A204.1 (cell line): Measurements from ENCODE around the gene RAB3C.

Source experiments
- FAIRE-seq: peaks from 2 replicates; lab custom pipeline; 2012; peaks lifted over from hg19 to GRCh38; lab: Jason Lieb, UNC

The RAB3C gene

GRCh38 chr5:58886315-58887207 is 303.7 kb downstream of the RAB3C start:
- no peak for FAIRE-seq

- FAIRE-seq, result no peak
Observed at GRCh38 chr5:58887311-58887710, 304.4 kb downstream of the RAB3C start.

GRCh38 chr5:58887721-58888409 is 305.0 kb downstream of the RAB3C start:
- peak; percentile 81 for FAIRE-seq

GRCh38 chr5:58890265-58890664 is 307.4 kb downstream of the RAB3C start:
- FAIRE-seq, result no peak

- no peak for FAIRE-seq
Observed at GRCh38 chr5:58890701-58891085, 307.8 kb downstream of the RAB3C start.

- FAIRE-seq, result peak; percentile 99
Observed at GRCh38 chr5:58891086-58891970, 308.5 kb downstream of the RAB3C start.

- FAIRE-seq, result no peak
Observed at GRCh38 chr5:58891971-58892343, 309.1 kb downstream of the RAB3C start.

GRCh38 chr5:58893551-58893950 is 310.7 kb downstream of the RAB3C start:
- no peak for FAIRE-seq

GRCh38 chr5:58898006-58898405 is 315.1 kb downstream of the RAB3C start:
- no peak for FAIRE-seq

GRCh38 chr5:58898538-58898937 is 315.7 kb downstream of the RAB3C start:
- no peak for FAIRE-seq

GRCh38 chr5:58901271-58901670 is 318.4 kb downstream of the RAB3C start:
- FAIRE-seq, result no peak

GRCh38 chr5:58902305-58902704 is 319.4 kb downstream of the RAB3C start:
- FAIRE-seq, result peak; percentile 56

- peak; percentile 58 for FAIRE-seq
Observed at GRCh38 chr5:58902765-58903164, 319.9 kb downstream of the RAB3C start.

GRCh38 chr5:58904737-58905136 is 321.9 kb downstream of the RAB3C start:
- FAIRE-seq, result no peak

- no peak for FAIRE-seq
Observed at GRCh38 chr5:58905944-58906343, 323.1 kb downstream of the RAB3C start.
